Measurements from ENCODE around the gene CCDC81. TPM values are rescaled to one million over a fixed set of nuclear protein-coding genes. Genes with fewer than 3 reads are reported as not detected.
A peak's percentile ranks its signal among the peaks of the same experiment; 100 is the strongest.
"Not testable (repeated sequence)": the region's sequence is repeated elsewhere in the genome, so short reads cannot be mapped to it uniquely, and the experiment has no call there.

The CCDC81 gene
- total and polyA plus RNA-seq, 2 of the 4 experiments (the other 2 are of a cell fraction): 3.1 to 6.5 TPM

GRCh38 chr11:86416494-86416893, 41.8 kb downstream of the CCDC81 start:
- no peak overlapping the region for H2AK9ac ChIP-seq (replicated peaks; ENCODE audit: low read depth, low read length, poor library complexity)
- H2BK15ac ChIP-seq (ENCODE audit: low read depth, low read length): no peak overlapping the region
- no peak overlapping the region for H3K4ac ChIP-seq (ENCODE audit: low read depth, low read length)
- no peak overlapping the region for H3K4me3 ChIP-seq (ENCODE audit: insufficient read depth, low read depth, low read length)
- H2BK5ac ChIP-seq (ENCODE audit: low read depth, low read length, poor library complexity, severe bottlenecking): no peak overlapping the region
- no peak overlapping the region for H3K9ac ChIP-seq (ENCODE audit: low read depth, low read length)
- dilution Hi-C loops (cut with HindIII; ENCODE audit: low sequenced_read_pairs, unreplicated experiment) (no loop called here), in situ Hi-C loops (cut with MboI; ENCODE audit: low sequenced_read_pairs) (loop anchor here (5.0 kb wide), 1 partner anchor 54 kb away; no protein-coding TSS in a partner anchor), intact Hi-C loops (cut with micrococcal nuclease) (no loop called here)
- no peak overlapping the region for H3K14ac ChIP-seq (replicated peaks; ENCODE audit: low read depth, low read length)
- H3K79me1 ChIP-seq (ENCODE audit: low read depth in 1 of 2, low read length in 2 of 2): no peaks in the 10 kb centered on the region
- no peak overlapping the region for H2BK120ac ChIP-seq (ENCODE audit: low read depth, low read length)
- H2AFZ ChIP-seq (replicated peaks; ENCODE audit: low read length, poor library complexity): no peak overlapping the region
- CTCF ChIA-PET: interaction anchor here (0.6 to 0.9 kb wide), 2 partner anchors 17 to 55 kb away, joined by 3 to 4 read pairs; no protein-coding TSS in a partner anchor
- no peak overlapping the region for H4K91ac ChIP-seq (ENCODE audit: insufficient read depth, low read depth, low read length)
- no peak overlapping the region for H3K23ac ChIP-seq (ENCODE audit: low read depth, low read length)
- H3K36me3 ChIP-seq (ENCODE audit: control insufficient read depth, insufficient read depth, low read length): no peaks in the 10 kb centered on the region
- ATAC-seq (ENCODE audit: low read depth): peak; percentile 74
- H4K5ac ChIP-seq (ENCODE audit: low read depth, low read length): no peak overlapping the region
- H3K9me3 ChIP-seq (ENCODE audit: control insufficient read depth, insufficient read depth, low read length): no peaks in the 10 kb centered on the region
- WGBS, 2 experiments (ENCODE audit: extremely low coverage in 2 of 2, insufficient read length in 1 of 2): no CpG with 5 or more reads among the region's 1 CpG
- peaks cover 4% of the 10 kb centered on the region for H3K4me1 ChIP-seq (ENCODE audit: control insufficient read depth, insufficient read depth, low read length)
- peak; percentile 60 for DNase-seq
- H3K4me2 ChIP-seq (ENCODE audit: low read depth, low read length): no peak overlapping the region
- H3K56ac ChIP-seq (ENCODE audit: extremely low read depth, insufficient read depth, low read length): no peak overlapping the region
- POLR2A ChIA-PET (ENCODE audit: unreplicated experiment): no interaction called here
- TF ChIP-seq RCOR1 (IDR thresholded peaks at IDR 0.05; ENCODE audit: insufficient replicate concordance, low read length) (no peak), RFX5 (IDR thresholded peaks at IDR 0.05; ENCODE audit: low read depth, low read length) (no peak), NFE2L2 (IDR thresholded peaks at IDR 0.05; ENCODE audit: low read depth, low read length) (no peak), CEBPB (IDR thresholded peaks at IDR 0.05; ENCODE audit: low read depth, low read length) (no peak), FOS (IDR thresholded peaks at IDR 0.05; ENCODE audit: low read depth, low read length) (no peak), MXI1 (IDR thresholded peaks at IDR 0.05; ENCODE audit: borderline replicate concordance, low read depth, low read length) (no peak), MAFK (IDR thresholded peaks at IDR 0.05; ENCODE audit: low read depth, low read length) (no peak)
- BruUV-seq (replicated peaks): no TSS peak
- no peaks in the 10 kb centered on the region for H4K20me1 ChIP-seq (ENCODE audit: insufficient read depth, low read length)
- H2AK5ac ChIP-seq (ENCODE audit: low read depth, low read length): no peak overlapping the region
- no peak overlapping the region for H3K27ac ChIP-seq (ENCODE audit: insufficient read depth, low read length)
- no peaks in the 10 kb centered on the region; the same call in 1 of the 2 replicates for H3K9me1 ChIP-seq (ENCODE audit: insufficient read depth, low read length)
- H2BK20ac ChIP-seq (ENCODE audit: low read depth, low read length): no peak overlapping the region
- H3K18ac ChIP-seq (ENCODE audit: low read depth, low read length): no peak overlapping the region
- no peaks in the 10 kb centered on the region for H3K27me3 ChIP-seq (ENCODE audit: control insufficient read depth, insufficient read depth, low read length)
- H4K8ac ChIP-seq (ENCODE audit: low read depth in 2 of 2, low read length in 2 of 2): no peak overlapping the region

GRCh38 chr11:86416951-86417350, 42.3 kb downstream of the CCDC81 start:
- DNase-seq; H4K91ac ChIP-seq (ENCODE audit: insufficient read depth, low read depth, low read length); H2AK5ac ChIP-seq (ENCODE audit: low read depth, low read length); H3K14ac ChIP-seq (replicated peaks; ENCODE audit: low read depth, low read length); H3K27ac ChIP-seq (ENCODE audit: insufficient read depth, low read length); H3K4me2 ChIP-seq (ENCODE audit: low read depth, low read length); H4K5ac ChIP-seq (ENCODE audit: low read depth, low read length); H3K18ac ChIP-seq (ENCODE audit: low read depth, low read length); H2BK20ac ChIP-seq (ENCODE audit: low read depth, low read length); intact Hi-C loops (cut with micrococcal nuclease); H4K20me1 ChIP-seq (ENCODE audit: insufficient read depth, low read length); H3K9me3 ChIP-seq (ENCODE audit: control insufficient read depth, insufficient read depth, low read length); H3K4ac ChIP-seq (ENCODE audit: low read depth, low read length); H3K79me1 ChIP-seq (ENCODE audit: low read depth in 1 of 2, low read length in 2 of 2); BruUV-seq (replicated peaks); H3K27me3 ChIP-seq (ENCODE audit: control insufficient read depth, insufficient read depth, low read length); H2BK120ac ChIP-seq (ENCODE audit: low read depth, low read length); H2AFZ ChIP-seq (replicated peaks; ENCODE audit: low read length, poor library complexity); H2BK5ac ChIP-seq (ENCODE audit: low read depth, low read length, poor library complexity, severe bottlenecking); POLR2A ChIA-PET (ENCODE audit: unreplicated experiment); H3K9me1 ChIP-seq (ENCODE audit: insufficient read depth, low read length); H3K9ac ChIP-seq (ENCODE audit: low read depth, low read length); ATAC-seq (ENCODE audit: low read depth); H3K36me3 ChIP-seq (ENCODE audit: control insufficient read depth, insufficient read depth, low read length); H2AK9ac ChIP-seq (replicated peaks; ENCODE audit: low read depth, low read length, poor library complexity); H3K4me3 ChIP-seq (ENCODE audit: insufficient read depth, low read depth, low read length); H2BK15ac ChIP-seq (ENCODE audit: low read depth, low read length); H3K23ac ChIP-seq (ENCODE audit: low read depth, low read length); H4K8ac ChIP-seq (ENCODE audit: low read depth in 2 of 2, low read length in 2 of 2); H3K4me1 ChIP-seq (ENCODE audit: control insufficient read depth, insufficient read depth, low read length); H3K56ac ChIP-seq (ENCODE audit: extremely low read depth, insufficient read depth, low read length); dilution Hi-C loops (cut with HindIII; ENCODE audit: low sequenced_read_pairs, unreplicated experiment): not testable (repeated sequence)
- 100% methylated on average over 3 of the region's 9 CpGs; no CpG with 5 or more reads in 1 of the 2 experiments for WGBS, 2 experiments (ENCODE audit: extremely low coverage in 2 of 2, insufficient read length in 1 of 2)
- CTCF ChIA-PET: interaction anchor here (0.6 to 0.9 kb wide), 2 partner anchors 16 to 56 kb away, joined by 3 to 4 read pairs; no protein-coding TSS in a partner anchor
- in situ Hi-C loops (cut with MboI; ENCODE audit: low sequenced_read_pairs): loop anchor here (5.0 kb wide), 1 partner anchor 55 kb away; no protein-coding TSS in a partner anchor
